ENCODE measurements around the gene CRYBG1. TPM values are rescaled to one million over a fixed set of nuclear protein-coding genes. Genes with fewer than 3 reads are reported as not detected.

CRYBG1 gene
- total RNA-seq, 1 donor from 2014 or later, result 24.9 TPM

GRCh38 chr6:106347219-106347618 is 13.3 kb upstream of the CRYBG1 start:
- TF ChIP-seq, protein P1, sequence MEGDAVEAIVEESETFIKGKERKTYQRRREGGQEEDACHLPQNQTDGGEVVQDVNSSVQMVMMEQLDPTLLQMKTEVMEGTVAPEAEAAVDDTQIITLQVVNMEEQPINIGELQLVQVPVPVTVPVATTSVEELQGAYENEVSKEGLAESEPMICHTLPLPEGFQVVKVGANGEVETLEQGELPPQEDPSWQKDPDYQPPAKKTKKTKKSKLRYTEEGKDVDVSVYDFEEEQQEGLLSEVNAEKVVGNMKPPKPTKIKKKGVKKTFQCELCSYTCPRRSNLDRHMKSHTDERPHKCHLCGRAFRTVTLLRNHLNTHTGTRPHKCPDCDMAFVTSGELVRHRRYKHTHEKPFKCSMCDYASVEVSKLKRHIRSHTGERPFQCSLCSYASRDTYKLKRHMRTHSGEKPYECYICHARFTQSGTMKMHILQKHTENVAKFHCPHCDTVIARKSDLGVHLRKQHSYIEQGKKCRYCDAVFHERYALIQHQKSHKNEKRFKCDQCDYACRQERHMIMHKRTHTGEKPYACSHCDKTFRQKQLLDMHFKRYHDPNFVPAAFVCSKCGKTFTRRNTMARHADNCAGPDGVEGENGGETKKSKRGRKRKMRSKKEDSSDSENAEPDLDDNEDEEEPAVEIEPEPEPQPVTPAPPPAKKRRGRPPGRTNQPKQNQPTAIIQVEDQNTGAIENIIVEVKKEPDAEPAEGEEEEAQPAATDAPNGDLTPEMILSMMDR (IDR thresholded peaks at IDR 0.05), result no peak
- Histone ChIP-seq H3K36me3 (no peaks in the 10 kb centered on the region), H3K27me3 (no peaks in the 10 kb centered on the region), H3K27ac (no peak overlapping the region), H3K4me1 (no peaks in the 10 kb centered on the region), H3K9me3 (no peaks in the 10 kb centered on the region), H3K4me3 (no peak overlapping the region)
- intact Hi-C loops (cut with DNase I), result no loop called here
- no peak for DNase-seq
- no peak for ATAC-seq

DNA sequence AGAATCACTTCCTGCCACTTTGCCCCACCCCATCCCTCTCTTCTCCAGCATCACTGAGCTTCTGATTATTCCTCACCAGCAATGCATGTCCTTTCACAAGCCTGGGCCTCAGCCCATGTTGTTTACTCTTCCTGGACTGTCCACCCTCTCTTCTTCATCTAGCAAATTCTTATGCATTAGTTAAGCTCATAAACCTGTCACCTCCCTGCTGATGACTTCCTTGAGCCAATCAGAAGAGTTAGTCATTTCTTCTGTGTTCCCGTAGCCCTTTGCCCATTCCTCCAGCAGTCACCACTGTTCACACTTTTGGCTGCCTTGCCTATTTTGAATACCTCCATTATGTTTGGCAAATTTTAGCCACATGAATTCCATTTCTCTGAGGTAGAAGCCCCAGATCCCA is 4.1 kb upstream of the CRYBG1 start:
- no peaks in the 10 kb centered on the region for H3K9me3 ChIP-seq
- H3K36me3 ChIP-seq, result no peaks in the 10 kb centered on the region
- TF ChIP-seq, protein P1 (IDR thresholded peaks at IDR 0.05), result no peak
- peaks cover 39% of the 10 kb centered on the region for H3K27me3 ChIP-seq
- ATAC-seq, result no peak
- peaks cover 13% of the 10 kb centered on the region for H3K4me1 ChIP-seq
- intact Hi-C loops (cut with DNase I), result no loop called here
- no peak overlapping the region for H3K4me3 ChIP-seq
- H3K27ac ChIP-seq, result no peak overlapping the region
- no peak for DNase-seq

- H3K4me1 ChIP-seq, result peaks cover 13% of the 10 kb centered on the region
- ATAC-seq, result no peak
- no peak overlapping the region for H3K27ac ChIP-seq
- H3K4me3 ChIP-seq, result peak overlapping the region; percentile 46
- intact Hi-C loops (cut with DNase I), result no loop called here
- peaks cover 44% of the 10 kb centered on the region for H3K27me3 ChIP-seq
- no peaks in the 10 kb centered on the region for H3K9me3 ChIP-seq
- H3K36me3 ChIP-seq, result no peaks in the 10 kb centered on the region
- TF ChIP-seq, protein P1 (IDR thresholded peaks at IDR 0.05), result no peak
- DNase-seq, result no peak
Measured at GRCh38 chr6:106359959-106360409, 533 bp upstream of the CRYBG1 start.

GRCh38 chr6:106360989-106361430 is 493 bp downstream of the CRYBG1 start:
- peaks cover 13% of the 10 kb centered on the region for H3K4me1 ChIP-seq
- H3K36me3 ChIP-seq, result no peaks in the 10 kb centered on the region
- intact Hi-C loops (cut with DNase I), result no loop called here
- H3K4me3 ChIP-seq, result peak overlapping the region; percentile 46
- DNase-seq (peak; percentile 70), ATAC-seq (peak; percentile 57)
- no peak overlapping the region for H3K27ac ChIP-seq
- peaks cover 40% of the 10 kb centered on the region for H3K27me3 ChIP-seq
- TF ChIP-seq, protein P1 (IDR thresholded peaks at IDR 0.05), result no peak
- no peaks in the 10 kb centered on the region for H3K9me3 ChIP-seq

GRCh38 chr6:106363401-106364138 is 3.1 kb downstream of the CRYBG1 start:
- Histone ChIP-seq H3K4me1 (peaks cover 13% of the 10 kb centered on the region), H3K4me3 (no peak overlapping the region), H3K27ac (no peak overlapping the region), H3K9me3 (no peaks in the 10 kb centered on the region), H3K27me3 (peaks cover 23% of the 10 kb centered on the region), H3K36me3 (no peaks in the 10 kb centered on the region)
- no peak for ATAC-seq
- TF ChIP-seq, protein P1 (IDR thresholded peaks at IDR 0.05), result no peak
- DNase-seq, result no peak
- intact Hi-C loops (cut with DNase I), result no loop called here

Data from upper lobe of right lung (tissue), 1 donor.